SJSA1 (cell line): ENCODE data around the gene RDH13. TPM values are rescaled to one million over a fixed set of nuclear protein-coding genes. Genes with fewer than 3 reads are reported as not detected.

Source experiments
- total RNA-seq: library from RNA; depleted of rRNA; stranded (reverse); fragments of >200 nt; shearing (Covaris generic); gene quantifications from 2 replicates; pipeline ENCODE4 v1.2.3, GENCODE V29; 2014; rRNA removed

RDH13 gene
- total RNA-seq, 1 experiment from 2014 or later = 7.1 TPM

Other genes with a start within 250 kb of the RDH13 start
- not detected in 2 replicates for gene KIR3DL1, start 246.7 kb downstream of the RDH13 start, total RNA-seq
- gene KIR2DS4, start 230.5 kb downstream of the RDH13 start, total RNA-seq = not detected in 2 replicates
- gene KIR3DL2, start 212.7 kb downstream of the RDH13 start, total RNA-seq = not detected in 2 replicates
- not detected in 2 replicates for gene FCAR, start 188.9 kb downstream of the RDH13 start, total RNA-seq
- not detected in 2 replicates for gene NCR1, start 157.0 kb downstream of the RDH13 start, total RNA-seq
- not detected in 2 replicates for gene NLRP7, start 115.6 kb downstream of the RDH13 start, total RNA-seq
- not detected in 2 replicates for gene NLRP2, start 96.8 kb downstream of the RDH13 start, total RNA-seq
- gene GP6, start 24.9 kb downstream of the RDH13 start, total RNA-seq = not detected in 2 replicates
- gene EPS8L1, start 12.7 kb upstream of the RDH13 start, total RNA-seq = 3.5 and 11.8 TPM in 2 replicates
- 72.7 and 82.4 TPM in 2 replicates for gene PPP1R12C, start 54.5 kb upstream of the RDH13 start, total RNA-seq
- 0.34 and 3.4 TPM in 2 replicates for gene TNNT1, start 86.1 kb upstream of the RDH13 start, total RNA-seq
- not detected in 2 replicates for gene TNNI3, start 94.6 kb upstream of the RDH13 start, total RNA-seq
- 0.18 and 3.2 TPM in 2 replicates for gene DNAAF3, start 103.5 kb upstream of the RDH13 start, total RNA-seq
- not detected in 2 replicates for gene SYT5, start 117.1 kb upstream of the RDH13 start, total RNA-seq
- gene PTPRH, start 146.4 kb upstream of the RDH13 start, total RNA-seq = 1.4 and 2.0 TPM in 2 replicates
- 0.94 and 1.8 TPM in 2 replicates for gene TMEM86B, start 165.6 kb upstream of the RDH13 start, total RNA-seq
- 33.6 and 48.0 TPM in 2 replicates for gene PPP6R1, start 195.9 kb upstream of the RDH13 start, total RNA-seq
- 43.5 and 51.4 TPM in 2 replicates for gene HSPBP1, start 217.0 kb upstream of the RDH13 start, total RNA-seq
- gene BRSK1, start 220.8 kb upstream of the RDH13 start, total RNA-seq = 8.5 and 10.3 TPM in 2 replicates